GM18873 (cell line): ENCODE measurements around the gene KLF15.

Experiments used
- ATAC-seq: cut with Tn5 transposase; IDR thresholded peaks from one replicate; pipeline ENCODE4 v1.9.1; 2021; ENCODE audit warnings: mild to moderate bottlenecking, moderate library complexity, moderate number of reproducible peaks; ENCODE audit not compliant: unreplicated experiment, low FRiP score

KLF15 gene

DNA sequence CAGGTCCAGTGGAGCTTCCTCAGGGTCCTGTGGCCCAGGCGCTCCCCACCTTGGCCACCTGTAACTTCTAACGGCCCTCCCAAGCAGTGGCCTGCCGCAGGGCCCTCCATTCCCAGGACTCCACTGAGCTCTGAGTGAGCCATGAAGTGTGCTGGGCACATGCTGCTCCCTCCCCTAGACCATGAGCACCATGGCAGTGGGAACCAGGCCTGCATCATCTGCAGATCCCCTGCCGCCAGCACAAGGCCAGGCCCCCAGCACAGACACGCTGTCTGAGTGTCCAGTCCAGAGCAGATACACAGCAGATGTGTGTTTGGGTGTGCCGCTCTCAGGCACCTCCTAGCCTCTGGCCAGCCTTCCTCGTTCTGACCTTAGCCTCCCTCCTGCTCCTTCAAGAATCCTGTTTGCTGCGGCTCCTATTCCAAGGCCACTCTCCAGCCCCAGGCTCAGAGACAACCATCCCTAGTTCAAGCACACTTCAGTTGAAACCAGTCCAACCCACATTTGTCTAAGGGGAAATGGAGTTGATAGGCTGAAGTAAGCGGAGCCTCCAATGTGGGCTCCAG lies 7.0 kb upstream of the KLF15 start:
- ATAC-seq: no peak

DNA sequence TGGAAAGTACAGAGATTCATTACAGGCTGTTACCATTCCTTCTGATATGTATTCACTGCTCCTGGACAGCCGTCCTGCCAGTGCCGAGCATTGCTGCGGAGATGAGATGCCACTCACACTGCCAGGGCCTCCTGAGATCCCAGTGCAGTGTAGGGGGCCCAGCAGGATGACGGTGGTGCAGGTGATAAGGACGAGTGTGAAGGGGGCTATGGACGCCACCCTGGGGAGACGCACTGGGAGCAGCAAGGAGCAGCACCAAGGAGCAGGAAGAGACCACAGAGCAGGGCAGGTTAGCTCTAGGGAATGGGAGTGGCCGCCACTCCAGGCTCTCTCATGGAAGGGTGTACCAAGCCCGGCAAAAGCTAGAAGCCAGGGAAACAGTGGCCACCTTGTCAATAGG lies 4.0 kb upstream of the KLF15 start:
- no peak for ATAC-seq

DNA sequence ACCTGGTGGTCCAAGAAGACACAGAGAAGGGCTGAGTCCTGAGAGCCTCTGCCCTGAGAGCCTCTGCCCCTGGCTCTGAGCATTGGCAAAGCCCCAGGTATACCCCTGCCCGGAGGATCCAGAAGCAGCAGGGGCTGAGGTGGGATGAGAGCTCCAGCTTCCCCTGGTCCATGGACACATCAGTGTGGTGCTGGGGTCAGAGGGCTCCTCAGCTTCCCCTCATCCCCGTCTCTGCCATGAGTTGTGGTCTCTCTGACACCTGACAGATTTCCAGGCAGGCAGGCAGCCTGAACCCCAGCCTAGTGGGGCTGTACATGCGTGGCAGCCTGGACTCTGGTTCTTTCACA lies 3.5 kb upstream of the KLF15 start:
- no peak for ATAC-seq

DNA sequence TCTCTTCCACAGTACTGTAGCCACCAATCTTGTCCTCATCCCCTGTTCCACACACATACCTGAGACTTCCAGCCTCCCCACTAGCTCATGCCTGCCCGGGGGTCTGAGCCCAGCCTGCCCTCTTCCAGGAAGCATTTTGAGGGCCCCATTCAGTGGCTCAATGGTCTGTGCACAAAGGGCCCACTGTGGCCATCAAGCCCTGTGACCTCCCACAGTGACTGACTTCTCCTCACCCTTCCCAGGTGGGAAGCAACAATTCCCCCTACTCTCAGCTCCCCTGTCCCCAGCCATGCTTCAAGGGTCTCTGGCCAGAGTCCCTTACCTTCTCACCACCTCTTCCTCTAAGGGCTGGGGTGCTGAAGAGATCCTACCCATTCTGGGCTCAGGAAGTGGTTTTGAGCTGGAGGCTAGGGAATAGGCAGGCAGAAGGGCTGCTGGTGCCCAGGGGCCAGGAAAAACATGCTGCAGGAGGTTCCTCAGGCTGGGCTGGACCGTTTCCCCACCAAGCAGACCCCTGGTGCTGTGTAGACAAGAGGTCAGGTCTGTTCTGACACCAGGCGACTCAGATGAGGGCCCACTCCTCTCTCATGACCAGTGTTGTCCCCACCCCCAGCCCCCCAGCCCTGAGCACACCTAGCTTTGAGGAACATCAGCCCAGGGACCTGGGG lies 3.0 kb upstream of the KLF15 start:
- ATAC-seq: no peak

DNA sequence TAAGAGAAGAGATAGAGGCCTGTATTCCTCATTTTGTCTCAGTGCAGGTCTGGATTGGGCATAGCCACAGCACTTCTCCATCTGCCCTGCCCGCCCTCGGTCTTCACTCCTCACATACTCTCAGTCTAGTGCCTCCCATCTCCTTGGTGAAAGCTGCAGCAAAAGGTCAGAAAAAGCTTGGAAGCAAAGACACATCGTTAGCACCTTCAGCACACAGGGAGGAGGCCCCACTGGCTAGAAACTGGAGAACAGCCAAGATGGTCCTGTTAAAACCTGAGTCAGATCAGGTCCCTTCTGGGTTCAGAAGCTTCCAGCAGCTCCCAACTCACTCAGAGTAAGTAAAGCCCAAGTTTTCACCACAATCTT lies 1.6 kb upstream of the KLF15 start:
- no peak for ATAC-seq

DNA sequence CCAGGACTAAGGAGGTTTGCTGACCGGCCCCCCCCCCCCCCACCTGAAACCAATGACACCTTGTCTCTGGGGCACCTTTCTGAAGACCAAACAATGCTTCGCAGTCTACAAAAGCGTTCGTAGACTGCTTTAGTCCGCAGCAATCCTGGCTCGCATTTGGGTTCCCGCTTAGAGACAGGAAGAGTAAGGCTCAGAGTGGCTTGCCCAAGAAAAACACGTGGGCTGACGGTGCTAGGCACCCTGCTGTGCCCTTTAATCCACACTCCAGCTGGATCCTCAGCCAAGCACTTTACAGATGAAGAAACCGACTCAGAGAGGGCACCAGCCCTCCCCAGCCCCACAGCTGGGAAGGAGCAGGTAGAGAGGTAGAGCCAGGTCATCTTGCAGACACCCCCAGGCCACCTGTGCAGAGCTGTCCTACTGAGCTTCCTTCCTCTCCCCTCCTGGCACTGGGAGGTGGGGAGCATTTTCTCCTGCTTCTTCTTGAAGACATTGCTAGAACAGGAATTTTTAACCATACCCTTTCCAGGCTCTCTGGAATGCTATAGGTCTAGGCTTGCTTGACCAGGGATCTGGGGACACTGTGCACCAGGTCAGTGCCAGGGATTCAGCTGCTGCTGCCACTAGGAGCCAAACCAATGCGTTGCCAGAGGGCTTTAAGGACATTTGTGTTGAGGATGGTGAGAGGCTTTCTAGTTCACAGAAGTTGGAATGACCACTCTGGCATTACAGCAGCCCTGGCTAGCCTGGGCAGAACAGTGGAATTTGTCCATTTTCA lies 1.0 kb upstream of the KLF15 start:
- no peak for ATAC-seq

DNA sequence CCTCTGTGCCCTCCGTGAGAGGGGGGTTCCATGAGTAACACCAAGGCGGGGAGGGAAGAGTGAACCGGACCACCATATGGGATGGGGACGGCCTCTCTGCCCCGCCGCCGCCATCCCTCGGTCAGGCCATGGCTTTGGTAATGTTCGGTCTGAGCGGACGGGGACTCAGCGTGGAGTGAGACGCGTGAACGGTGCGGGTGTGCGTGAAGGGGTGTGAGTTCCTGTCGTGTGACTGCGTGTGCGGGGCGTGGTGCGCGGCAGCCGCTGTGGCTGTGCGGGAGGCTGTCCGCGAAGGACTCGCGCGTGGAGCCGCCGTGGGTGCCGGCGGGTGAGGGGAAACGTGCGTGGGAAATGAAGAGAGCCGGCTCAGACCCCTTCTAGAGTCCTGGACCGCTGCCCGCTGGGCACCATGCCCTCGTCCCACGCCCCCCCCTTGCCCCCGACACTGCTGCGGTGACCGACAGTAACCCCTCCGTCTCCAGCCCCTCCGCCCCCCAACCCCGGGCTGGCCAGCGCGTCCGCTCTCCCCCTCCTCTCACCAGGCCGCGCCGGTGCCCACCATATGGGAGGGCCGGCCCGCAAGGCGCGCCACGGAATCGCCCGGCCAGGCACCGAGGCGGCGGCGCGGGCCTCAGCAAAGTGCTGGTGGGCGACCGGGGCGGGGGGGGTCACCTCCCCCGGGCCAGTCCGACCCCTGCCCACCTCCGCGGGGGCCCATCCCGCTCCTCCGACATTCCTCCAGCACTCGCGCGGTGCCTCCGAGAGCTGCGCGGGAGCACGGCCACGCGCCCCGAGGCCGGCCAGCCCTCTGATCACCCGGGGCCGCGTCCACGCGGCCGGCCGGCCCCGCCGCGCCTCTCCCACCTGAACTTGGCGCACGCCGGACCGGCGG lies 589 bp downstream of the KLF15 start:
- no peak for ATAC-seq

DNA sequence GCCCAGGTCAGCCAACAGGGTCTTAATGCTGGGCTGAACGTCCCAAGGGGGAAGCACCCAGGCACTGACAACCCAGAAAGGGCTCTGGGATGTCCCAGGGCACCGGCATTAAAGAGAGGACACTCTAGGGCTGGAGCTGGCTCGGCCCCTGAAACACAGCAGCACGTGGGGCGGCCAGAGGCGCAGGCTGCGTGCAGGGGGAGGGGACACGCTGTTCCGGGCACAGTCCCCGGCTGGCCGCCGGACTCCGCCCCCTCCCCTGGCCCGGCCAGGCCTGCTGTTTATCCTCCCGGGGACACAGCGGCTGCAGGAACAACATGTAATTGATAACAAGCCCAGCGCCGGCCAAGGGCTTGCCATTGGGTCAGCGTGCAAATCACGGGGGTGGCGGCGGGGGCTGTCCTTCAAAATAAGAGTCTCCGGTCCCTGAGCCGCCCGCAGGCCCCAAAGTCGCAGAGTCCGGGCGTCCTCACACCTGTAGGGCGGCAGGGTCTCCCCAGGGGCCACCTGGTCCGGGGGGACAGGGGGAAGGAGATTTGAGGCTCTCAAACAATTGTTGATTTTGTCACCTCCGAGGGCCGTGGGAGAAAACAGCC lies 1.3 kb downstream of the KLF15 start:
- no peak for ATAC-seq

DNA sequence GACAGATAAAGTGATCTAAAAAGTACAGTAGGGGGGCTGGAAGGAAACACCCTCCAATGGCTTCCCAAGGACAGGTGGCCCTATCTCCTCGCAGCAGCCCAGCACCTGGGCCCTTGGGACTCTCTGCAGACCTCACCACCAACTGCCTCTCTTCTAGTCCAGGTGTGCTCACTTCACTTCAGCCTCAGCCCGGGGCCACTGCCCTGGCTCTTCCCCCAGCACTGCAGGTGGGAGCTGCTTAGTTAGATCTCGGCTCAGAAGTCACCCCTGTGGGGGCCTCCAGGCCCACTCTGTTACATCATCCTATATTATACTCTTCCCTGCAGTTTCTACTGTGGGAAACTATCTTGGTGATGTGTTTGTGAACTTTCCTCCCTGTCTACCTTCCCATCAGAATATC lies 2.0 kb downstream of the KLF15 start:
- ATAC-seq: no peak

DNA sequence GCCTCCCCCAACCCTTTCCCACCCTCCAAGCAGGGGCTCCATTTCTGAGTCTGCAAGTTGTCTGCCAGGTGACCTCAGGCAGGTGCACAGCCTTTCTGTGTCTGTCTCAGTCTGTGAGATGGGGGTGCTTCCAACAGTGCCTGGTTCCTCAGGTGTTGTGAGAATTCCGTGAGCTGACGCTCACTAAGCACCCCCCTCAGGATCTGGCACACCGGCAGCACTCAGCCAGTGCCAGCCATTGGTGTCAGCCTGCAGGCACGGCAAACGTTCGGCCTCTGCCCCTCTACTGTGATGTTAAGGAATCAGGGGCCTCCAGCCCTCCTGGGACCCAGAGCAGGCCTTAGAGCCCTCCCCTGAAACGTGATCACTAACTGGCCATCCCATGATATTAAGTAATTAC lies 2.4 kb downstream of the KLF15 start:
- no peak for ATAC-seq

DNA sequence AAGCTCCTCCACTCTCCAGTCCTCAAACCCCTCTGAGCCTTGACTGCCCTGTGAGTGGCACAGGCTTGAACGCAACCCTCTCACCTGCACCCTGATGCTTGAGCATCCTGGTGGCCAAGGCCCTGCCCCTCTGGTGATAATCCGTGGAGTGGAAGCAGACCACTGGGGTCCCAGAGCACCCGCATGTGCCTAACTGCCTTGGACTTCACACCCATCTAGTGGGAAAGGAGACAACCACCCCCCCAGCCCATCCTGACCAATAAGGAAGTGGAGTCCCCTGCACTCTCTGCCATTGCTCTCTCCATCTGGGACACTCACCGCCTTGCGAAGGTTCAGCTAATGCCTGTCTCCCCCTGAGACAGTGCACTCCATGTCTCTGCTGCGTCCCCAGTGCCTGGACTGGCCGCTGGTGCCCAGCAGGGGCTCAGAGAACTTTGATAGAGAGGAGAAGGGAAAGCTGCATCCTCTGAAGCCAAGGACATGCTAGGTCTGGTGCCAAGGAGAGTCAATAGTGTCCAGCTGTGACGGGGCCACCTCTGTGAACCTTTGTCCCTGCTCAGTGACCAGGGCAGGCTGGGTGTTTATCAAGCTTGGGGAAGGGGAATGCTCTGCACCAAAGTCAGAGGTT lies 3.4 kb downstream of the KLF15 start:
- no peak for ATAC-seq

DNA sequence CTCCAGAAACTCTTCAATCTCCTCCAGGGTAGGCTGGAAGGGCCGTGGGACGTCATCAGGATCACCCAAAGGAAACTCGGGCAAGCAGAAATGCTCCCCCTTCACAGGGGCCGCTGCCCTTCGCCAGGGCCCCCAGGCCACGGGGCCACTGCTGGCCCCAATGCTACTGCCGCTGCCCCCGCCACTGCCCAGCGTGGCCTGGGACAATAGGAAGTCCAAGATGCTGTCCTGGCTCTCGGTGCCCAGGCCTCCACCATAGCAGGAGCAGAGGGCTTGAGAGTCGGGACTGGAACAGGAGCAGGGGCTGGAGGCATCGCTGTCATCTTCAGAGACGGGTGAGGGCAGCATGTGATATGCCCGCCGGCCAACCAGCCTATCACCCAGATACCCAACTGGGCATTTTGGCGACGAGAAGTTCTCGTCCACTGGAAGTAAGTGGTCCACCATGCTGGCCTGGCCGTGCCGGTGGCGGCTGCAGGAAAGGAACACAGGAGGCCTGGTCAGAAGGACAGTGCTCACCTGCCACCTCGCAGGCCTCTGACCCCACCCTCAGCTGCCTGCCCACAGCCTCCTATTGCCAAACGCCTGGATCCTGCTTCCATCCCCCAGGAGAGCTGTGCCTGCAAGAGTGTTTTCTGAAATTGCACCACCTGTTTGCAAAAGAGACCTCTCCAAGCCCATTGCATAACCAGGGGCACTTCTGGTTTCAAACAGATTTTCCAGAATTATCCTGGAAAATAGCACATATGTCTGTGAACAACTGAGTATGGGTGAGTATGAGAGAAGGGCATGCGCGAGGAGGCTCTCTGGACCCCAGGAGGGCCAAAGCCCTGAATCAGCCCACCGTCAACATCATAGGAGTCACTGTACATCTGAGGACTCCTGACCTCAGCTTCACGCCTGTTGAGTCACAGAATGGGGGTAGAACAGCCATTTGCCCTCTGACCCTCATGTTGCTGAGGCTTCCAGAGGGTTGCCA lies 4.4 kb downstream of the KLF15 start:
- no peak for ATAC-seq

DNA sequence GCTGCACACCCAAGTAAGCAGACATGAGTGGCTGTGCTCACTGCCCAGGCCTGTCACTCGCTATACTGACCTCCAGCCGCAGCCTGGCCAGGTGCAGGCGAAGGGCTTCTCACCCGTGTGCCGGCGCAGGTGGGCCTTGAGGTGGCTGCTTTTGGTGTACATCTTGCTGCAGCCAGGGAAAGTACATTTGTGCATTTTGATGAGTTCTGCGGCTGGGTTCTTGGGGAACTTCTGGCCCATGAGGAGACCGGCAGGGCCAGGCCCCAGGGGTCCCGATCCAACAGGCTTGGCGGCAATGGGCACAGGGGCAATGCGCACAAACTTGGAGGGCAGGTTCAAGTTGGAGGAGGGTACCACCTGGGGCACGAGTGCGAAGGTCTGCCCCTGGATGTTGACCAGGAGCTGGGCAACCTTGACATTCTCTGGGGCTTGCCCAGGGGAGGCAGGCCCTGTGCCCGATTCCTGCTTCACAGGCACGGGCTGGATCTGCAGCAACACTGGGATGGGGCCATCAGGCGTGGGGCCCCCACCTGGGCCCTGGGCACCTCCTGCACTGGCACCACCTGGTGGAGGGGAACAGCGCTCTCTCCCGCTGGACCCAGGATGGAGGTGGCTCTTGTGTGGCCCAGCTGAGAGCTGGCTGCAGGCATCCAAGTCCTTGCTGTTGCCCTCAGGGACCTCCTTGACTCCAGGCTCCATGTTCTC lies 5.3 kb downstream of the KLF15 start:
- ATAC-seq: no peak

DNA sequence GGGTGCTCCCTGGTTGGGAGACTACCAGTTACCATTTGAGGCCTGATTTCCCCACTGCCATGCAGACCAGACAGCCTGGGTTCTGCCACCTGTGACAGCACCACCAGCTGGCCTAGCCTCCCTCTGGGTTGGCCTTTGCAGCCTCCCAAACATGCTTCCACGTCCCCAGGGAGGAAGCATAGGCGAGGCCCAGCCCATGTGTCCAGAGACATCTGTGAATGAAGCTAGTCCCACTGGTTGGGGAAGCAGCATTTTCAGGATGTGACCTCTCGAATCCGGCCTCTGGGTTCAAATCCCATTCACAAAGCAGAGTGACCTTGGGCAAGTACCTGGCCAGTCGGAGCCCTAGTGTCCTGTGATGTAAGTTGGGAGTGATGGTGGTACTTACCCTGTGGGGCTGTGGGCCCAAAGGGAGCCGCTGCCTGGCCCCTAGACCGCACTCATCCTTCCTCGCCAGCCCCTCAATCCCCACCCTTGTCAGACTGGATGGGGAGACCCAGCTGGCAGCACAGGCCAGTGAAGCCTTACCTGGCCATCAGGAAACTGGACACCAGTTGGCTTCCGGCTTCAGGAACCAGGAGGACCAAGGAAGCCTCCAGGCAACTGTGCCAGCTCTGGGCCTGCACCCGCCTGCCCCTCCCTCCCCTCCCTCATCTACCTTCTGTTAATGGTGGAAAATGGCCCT lies 6.0 kb downstream of the KLF15 start:
- no peak for ATAC-seq

DNA sequence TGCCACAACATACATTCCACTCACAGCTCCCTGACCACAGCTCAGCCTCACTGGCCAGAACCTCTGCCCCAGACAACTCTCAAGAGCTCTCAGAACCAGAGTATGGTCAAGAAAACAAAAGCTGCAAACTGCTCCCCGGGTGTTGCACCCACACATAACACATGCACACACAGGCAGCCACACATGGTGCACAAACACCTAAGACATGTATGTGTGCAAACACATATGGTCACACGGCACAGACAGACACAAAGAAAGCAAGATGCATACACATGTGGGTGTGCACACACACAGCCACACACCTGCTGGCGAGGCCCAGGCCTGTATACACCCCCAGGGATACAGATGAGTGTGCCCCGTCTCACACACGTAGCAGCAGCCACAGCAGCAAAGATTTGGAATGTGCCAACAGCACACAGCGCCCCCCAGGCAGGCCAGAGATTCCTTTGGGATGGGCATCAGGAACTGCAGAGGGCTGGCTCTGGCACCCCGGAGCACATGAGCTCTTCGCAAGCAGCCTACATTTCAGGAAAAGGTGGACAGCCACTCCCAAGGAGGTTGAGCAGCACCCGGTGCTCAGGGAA lies 6.6 kb downstream of the KLF15 start:
- no peak for ATAC-seq

DNA sequence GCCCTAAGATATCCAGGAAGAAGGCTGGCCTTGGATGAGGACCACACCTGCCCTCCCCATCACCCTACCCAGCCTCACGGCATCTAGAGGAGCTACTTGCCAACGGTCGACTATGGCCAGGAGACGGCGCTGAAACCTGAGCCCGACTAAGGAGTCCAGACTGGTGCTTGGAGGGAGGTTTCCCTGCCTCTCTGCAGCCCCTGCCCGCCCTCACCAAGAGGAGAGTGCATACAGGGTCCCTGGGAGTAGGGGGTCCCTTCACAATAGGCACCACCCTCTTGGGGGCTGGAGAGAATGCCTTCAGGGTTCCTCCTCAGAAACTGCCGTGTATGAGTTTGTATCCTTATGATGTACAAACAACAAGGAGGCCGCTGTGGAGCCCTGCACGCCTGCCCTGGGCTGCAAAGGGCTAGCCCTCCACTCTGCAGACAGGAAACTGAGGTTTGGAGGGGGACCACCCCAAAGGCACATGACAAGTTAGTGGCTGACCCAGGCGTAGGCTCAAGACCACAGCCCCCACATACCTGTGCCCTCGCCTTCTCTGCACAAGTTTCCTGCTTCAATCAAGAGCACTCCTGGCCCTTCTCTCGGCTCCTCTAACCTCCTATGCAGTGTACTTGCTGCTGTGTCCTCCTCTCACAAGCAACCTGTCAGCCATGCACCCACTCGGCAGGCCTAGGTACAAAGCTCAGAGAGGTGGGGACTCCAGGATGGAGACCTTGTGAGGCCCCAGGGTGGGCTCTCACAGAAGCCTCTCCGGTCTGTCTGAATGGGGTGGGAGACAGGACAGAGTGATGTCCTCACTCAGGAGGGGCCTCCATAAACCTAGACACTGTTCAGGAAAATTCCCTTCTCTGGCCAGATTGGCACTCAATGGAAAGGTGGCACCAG lies 7.4 kb downstream of the KLF15 start:
- ATAC-seq: no peak

DNA sequence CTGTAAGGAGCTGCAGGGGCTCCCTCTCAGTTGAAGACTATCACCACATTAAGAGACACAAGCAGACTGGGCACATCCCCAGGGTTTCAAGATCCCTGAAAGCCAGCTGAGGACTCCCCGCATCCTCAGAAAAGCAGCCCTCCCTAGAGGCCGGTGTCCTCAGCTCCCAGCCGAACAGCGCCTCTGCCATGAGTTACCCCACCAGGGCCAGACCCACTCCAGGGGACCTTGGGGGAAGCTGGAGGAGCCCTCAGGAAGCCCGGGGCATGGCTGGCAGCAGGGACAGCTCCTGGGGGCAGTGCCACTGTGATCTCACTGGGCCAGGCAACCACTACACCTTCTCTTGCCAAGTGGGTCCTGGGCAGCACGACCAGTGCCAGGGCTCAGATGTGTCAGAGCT lies 8.1 kb downstream of the KLF15 start:
- ATAC-seq: no peak
